BLaER1 (cell line): ENCODE data around the gene C3.

Experiments used
- H3K27ac ChIP-seq: shearing (Covaris generic); formaldehyde crosslinking; 2 replicates; pipeline ENCODE4 v1.8.1; 2022
- H3K27me3 ChIP-seq: shearing (Covaris generic); formaldehyde crosslinking; 2 replicates; pipeline ENCODE4 v1.8.1; 2022
- H3K36me3 ChIP-seq: shearing (Covaris generic); formaldehyde crosslinking; 2 replicates; pipeline ENCODE4 v1.8.1; 2022
- H3K4me1 ChIP-seq: shearing (Covaris generic); formaldehyde crosslinking; 2 replicates; pipeline ENCODE4 v1.8.1; 2022
- H3K4me2 ChIP-seq: shearing (Covaris generic); formaldehyde crosslinking; 2 replicates; pipeline ENCODE4 v1.8.1; 2022
- H3K4me3 ChIP-seq: shearing (Covaris generic); formaldehyde crosslinking; 2 replicates; pipeline ENCODE4 v1.8.1; 2022
- H3K9ac ChIP-seq: shearing (Covaris generic); formaldehyde crosslinking; 2 replicates; pipeline ENCODE4 v1.8.1; 2022
- H3K9me3 ChIP-seq: shearing (Covaris generic); formaldehyde crosslinking; 2 replicates; pipeline ENCODE4 v1.8.1; 2022
- H4K20me1 ChIP-seq: shearing (Covaris generic); formaldehyde crosslinking; 2 replicates; pipeline ENCODE4 v1.8.1; 2022
- Cebpa-rat ChIP-seq: shearing (Covaris generic); IDR thresholded peaks from 2 replicates; pipeline ENCODE4 v1.8.1; 2022

C3 gene

DNA sequence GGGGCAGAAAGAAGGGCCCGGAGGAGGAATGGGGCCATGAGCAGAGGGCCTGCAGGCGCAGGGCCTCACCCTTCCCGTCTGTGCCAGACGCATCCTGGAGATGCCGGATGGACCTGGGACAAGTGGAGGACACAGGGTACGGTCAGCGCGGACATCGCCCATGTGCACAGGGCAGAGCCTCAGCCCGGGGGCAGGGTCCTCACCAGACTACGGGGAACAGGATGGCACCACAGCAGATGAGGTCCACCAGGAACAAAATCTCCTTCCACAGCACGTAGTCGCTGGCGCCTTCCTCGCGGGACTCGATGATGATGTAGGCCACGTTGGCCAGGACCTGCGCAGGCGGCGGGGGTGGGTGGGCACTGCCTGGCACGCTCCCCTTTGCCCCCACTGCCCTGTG, 11.4 kb upstream of the C3 start:
- no peak overlapping the region for H3K4me2 ChIP-seq

DNA sequence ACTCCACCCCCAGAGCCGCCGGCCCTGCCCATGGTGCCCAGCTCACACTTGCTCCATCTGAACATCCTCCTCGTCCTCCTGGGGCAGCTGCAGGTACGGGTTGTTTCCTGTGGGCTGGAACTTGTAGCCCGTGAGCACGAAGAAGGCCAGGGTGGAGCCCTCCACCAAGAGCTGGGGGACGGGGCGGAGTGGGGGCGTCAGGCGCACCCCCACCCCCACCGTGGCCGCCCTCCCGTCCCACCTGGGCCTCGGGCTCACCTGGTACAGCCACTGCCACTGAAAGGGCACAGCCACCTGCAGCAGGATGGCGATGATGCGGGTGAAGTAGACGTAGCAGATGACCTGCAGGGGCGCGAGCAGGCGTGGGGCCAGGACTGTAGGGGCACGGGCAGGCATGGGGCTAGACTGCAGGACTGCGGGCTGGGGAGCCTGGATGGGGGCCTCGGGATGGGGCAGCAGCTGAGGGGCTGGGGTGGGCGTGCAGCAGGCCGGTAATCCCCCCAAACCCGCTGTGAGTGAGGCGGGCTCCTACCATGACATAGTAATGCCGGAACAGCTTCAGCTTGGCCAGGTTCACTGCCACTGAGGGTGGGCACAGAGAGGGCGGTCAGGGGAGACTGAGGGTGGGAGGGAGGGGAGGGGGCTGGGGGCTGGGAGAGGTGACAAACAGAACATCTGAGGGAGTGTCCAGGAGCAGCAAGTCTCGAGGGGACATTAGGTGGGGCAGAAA, 10.7 kb upstream of the C3 start:
- Histone ChIP-seq H3K4me2 (no peak overlapping the region), H3K9me3 (no peaks in the 10 kb centered on the region), H3K27ac (no peak overlapping the region), H3K9ac (no peak overlapping the region), H3K27me3 (no peaks in the 10 kb centered on the region), H3K36me3 (peaks cover 36% of the 10 kb centered on the region), H3K4me3 (no peak overlapping the region), H3K4me1 (peaks cover 24% of the 10 kb centered on the region), H4K20me1 (peaks cover 4% of the 10 kb centered on the region; the same call in 1 of the 2 replicates)
- TF ChIP-seq Cebpa-rat: no peak

More for the DNA sequence above, 11.4 kb upstream of the C3 start:
- Histone ChIP-seq H3K4me1 (peaks cover 27% of the 10 kb centered on the region), H3K36me3 (peaks cover 36% of the 10 kb centered on the region), H3K27me3 (no peaks in the 10 kb centered on the region), H3K9me3 (no peaks in the 10 kb centered on the region), H3K27ac (no peak overlapping the region), H4K20me1 (peaks cover 4% of the 10 kb centered on the region; the same call in 1 of the 2 replicates), H3K9ac (no peak overlapping the region), H3K4me3 (no peak overlapping the region)
- TF ChIP-seq Cebpa-rat: no peak

DNA sequence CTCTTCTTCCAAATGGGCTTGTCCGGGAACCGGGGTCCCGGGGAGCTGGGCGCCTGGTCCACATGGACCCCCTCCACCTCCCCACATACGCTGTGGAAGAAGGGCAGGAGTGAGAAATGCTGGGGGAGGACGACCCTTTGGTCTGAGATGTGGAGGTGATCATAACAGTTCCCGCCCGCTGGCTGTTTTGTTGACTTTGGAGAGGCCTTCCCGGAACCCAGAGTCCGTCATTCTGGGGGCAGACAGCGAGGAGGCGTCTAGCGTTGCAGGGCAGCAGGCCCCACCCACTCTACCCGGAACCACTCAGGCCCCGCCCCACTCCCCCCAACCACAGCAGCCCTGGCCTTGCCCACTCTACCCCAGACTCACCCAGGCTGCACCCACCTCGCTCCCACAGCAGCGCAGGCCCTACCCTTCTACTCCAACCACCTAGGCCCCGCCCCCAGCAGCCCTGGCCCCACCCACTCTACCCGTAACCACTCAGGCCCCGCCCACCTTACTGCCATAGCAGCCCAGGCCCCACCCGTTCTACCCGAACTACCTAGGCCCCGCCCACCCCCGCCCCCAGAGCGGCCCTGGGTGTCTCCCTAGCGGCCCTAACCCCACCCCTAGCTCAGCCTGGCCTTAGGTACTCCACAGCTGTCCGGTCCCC, 9.8 kb upstream of the C3 start:
- Histone ChIP-seq H3K36me3 (peaks cover 36% of the 10 kb centered on the region), H3K27ac (no peak overlapping the region), H3K27me3 (no peaks in the 10 kb centered on the region), H3K4me2 (no peak overlapping the region), H3K9me3 (no peaks in the 10 kb centered on the region), H3K9ac (no peak overlapping the region), H4K20me1 (no peaks in the 10 kb centered on the region), H3K4me1 (peaks cover 20% of the 10 kb centered on the region), H3K4me3 (no peak overlapping the region)
- no peak for TF ChIP-seq Cebpa-rat

DNA sequence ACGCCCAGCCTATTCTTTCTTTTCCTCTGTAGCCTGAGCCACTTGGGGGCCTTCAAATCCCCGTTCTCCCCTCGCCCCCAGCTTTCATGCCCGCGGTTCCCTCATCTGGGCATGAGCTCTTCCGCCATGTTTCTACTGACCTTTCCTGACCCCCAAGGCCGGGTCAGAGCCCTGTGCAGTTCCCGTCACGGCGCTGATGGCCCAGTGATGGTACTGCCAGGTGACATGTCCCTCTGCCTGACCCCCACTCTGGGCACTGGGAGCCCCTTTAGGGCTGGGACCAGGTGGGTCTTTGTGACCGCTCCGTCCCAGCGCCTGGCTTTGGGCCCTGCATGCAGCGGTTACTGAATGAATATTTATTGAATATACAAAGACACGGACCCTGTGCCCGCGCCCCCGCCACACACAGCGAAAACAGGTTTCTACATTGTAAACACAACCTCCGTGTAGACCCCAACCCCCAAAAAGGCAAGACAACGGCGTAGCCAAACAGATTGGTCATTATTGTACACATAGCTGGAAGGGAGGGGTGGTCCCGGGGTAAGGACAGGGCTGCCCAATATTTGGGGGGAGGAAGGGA, 9.2 kb upstream of the C3 start:
- H3K4me3 ChIP-seq: no peak overlapping the region
- no peaks in the 10 kb centered on the region for H3K9me3 ChIP-seq
- H3K27me3 ChIP-seq: no peaks in the 10 kb centered on the region
- H3K4me1 ChIP-seq: peaks cover 26% of the 10 kb centered on the region
- no peak overlapping the region for H3K9ac ChIP-seq
- no peak for TF ChIP-seq Cebpa-rat
- no peak overlapping the region for H3K27ac ChIP-seq
- H3K36me3 ChIP-seq: peaks cover 36% of the 10 kb centered on the region
- H3K4me2 ChIP-seq: no peak overlapping the region
- H4K20me1 ChIP-seq: no peaks in the 10 kb centered on the region

DNA sequence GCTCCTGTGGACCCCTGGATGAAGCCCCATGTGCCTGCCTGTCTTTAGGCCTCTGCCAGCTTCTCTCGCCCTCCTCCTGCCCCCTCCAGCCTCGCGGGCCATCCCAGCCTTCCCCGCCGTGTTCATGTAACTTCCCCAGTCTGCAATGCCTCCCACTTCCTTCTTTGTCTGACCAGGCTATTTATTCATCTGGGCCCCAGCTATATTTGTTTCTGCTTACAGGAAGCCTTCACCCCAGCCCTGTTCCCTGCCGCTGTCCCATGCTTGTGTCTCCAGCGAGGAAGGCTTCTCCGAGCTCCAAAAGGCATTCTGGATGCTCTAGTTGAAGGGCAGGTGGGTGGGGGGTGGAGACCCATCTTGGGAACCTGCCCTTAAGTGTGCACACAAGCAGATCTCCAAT, 7.9 kb upstream of the C3 start:
- Histone ChIP-seq H3K4me2 (peak overlapping the region; percentile 87), H4K20me1 (no peaks in the 10 kb centered on the region), H3K9ac (peak overlapping the region; percentile 69), H3K4me3 (peak overlapping the region; percentile 14; the same call in 1 of the 2 replicates), H3K9me3 (no peaks in the 10 kb centered on the region), H3K36me3 (peaks cover 30% of the 10 kb centered on the region), H3K27ac (peak overlapping the region; percentile 84), H3K27me3 (no peaks in the 10 kb centered on the region), H3K4me1 (peaks cover 39% of the 10 kb centered on the region)
- TF ChIP-seq Cebpa-rat: no peak

DNA sequence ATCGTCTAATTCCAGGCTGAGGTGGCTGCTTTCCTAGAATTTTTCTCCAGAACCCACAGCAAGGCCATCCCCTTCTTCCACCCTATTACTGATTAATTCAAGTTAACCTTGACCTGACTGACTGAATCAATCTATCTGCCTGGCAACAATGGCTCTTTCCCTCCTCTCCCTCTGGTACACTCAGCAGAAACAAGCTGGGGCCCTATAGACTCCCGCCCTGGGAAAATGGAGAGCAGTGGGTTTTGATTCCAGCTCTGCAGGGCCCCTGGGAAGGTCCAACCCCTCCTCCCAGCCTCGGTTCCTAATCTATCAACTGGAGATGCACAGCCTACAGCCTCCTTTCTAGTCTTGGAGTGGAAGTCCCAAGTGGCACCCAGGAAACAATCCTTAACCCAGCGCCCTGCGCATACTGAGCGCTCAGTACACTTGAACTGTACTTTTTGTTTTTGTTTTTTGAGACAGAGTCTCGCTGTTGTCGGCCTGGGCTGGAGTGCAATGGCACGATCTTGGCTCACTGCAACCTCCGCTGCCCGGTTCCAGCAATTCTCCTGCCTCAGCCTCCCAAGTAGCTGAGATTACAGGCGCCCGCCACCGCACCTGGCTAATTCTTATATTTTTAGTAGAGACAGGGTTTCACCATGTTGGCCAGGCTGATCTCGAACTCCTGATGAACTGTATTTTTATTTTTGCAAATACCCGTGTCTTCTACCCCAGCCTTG, 5.2 kb upstream of the C3 start:
- peak overlapping the region; percentile 74 for H3K4me2 ChIP-seq
- no peak overlapping the region for H3K27ac ChIP-seq
- H3K9me3 ChIP-seq: no peaks in the 10 kb centered on the region
- peaks cover 8% of the 10 kb centered on the region; the same call in 1 of the 2 replicates for H3K36me3 ChIP-seq
- H3K27me3 ChIP-seq: no peaks in the 10 kb centered on the region
- H3K9ac ChIP-seq: no peak overlapping the region
- no peak overlapping the region for H3K4me3 ChIP-seq
- H3K4me1 ChIP-seq: peaks cover 65% of the 10 kb centered on the region
- no peak for TF ChIP-seq Cebpa-rat
- H4K20me1 ChIP-seq: no peaks in the 10 kb centered on the region

DNA sequence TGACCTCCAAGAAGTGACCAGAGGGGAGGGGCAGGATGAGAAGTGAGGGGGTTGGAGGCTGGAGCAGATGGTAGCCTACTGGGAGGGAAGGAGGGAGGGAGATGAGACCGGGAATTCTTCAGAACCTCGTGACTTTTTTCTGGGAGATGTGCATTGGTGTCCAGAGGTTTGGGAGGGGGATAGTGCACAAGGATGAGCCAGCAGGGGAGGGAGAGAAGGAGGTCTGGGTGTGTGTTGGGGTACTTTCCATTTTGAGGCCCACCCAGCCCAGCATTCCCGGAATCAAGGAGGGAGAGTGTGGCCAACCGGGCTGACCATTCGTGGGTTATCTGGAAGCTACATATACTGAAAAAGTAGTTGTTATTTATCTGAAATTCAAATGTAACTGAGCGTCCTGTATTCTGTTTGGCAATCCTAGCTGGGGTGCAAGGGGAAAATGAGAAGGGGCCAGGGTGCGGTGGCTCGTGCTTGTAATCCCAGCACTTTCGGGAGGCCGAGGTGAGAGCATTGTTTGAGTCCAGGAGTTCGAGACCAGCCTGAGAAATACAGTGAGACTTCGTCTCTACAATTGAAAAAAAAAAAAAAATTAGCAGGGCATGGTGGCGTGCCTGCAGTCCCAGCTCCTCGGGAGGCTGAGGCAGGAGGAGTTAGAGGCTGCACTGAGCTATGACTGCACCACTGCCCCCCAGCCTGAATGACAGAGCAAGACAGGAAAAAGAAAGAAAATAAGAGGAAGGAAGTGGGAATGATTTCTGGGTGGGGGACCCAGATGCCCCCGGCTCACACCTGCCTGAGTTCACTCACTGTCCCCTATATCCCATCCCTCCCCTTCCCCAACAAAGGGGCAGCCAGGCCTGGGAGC, 4.4 kb upstream of the C3 start:
- Histone ChIP-seq H4K20me1 (no peaks in the 10 kb centered on the region), H3K4me3 (no peak overlapping the region), H3K9ac (no peak overlapping the region), H3K4me1 (peaks cover 72% of the 10 kb centered on the region), H3K9me3 (no peaks in the 10 kb centered on the region), H3K4me2 (peak overlapping the region; percentile 74), H3K27ac (peak overlapping the region; percentile 13; the same call in 1 of the 2 replicates), H3K27me3 (no peaks in the 10 kb centered on the region), H3K36me3 (peaks cover 6% of the 10 kb centered on the region; the same call in 1 of the 2 replicates)
- TF ChIP-seq Cebpa-rat: no peak

DNA sequence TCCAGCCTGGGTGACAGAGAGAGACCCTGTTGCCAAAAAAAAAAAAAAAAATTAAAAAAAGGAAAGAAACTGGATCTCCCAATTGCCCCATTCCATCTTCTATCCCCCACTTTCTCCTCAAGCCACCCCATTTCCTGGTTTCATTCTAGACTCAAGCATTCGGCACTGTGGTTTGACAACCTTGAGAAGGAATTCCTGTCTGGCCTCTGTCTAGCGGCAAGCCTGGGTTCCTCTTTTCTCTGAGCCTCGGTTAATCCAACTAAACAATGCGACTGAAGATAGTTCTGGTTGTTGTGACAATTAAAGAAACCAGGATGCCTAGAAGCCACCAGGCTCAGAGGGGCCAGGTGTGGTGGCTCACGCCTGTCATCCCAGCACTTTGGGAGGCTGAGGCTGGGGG, 3.3 kb upstream of the C3 start:
- TF ChIP-seq Cebpa-rat: no peak
- Histone ChIP-seq H3K36me3 (no peaks in the 10 kb centered on the region), H3K4me3 (no peak overlapping the region), H3K27ac (0 out of 2 replicates have a peak overlapping the region, but pooled peaks have one; percentile 26), H3K9ac (0 out of 2 replicates have a peak overlapping the region, but pooled peaks have one; percentile 50), H3K4me2 (peak overlapping the region; percentile 74), H3K27me3 (no peaks in the 10 kb centered on the region), H4K20me1 (no peaks in the 10 kb centered on the region), H3K9me3 (no peaks in the 10 kb centered on the region), H3K4me1 (peaks cover 70% of the 10 kb centered on the region)
